Sigmoid colon (tissue), 3 donors: ENCODE results near the gene HNRNPDL.

Experiments
- CTCF ChIP-seq, 4 experiments: fragments of 450-650 bp in 3 of 4; fragments of 200-600 bp in 1 of 4; IDR thresholded peaks; one replicate each; pipeline ENCODE4 v1.5.1; 2016 to 2019; ENCODE audit warnings: antibody characterized with exemption in 4 of 4, mild to moderate bottlenecking in 3 of 4, moderate library complexity in 2 of 4
- POLR2A ChIP-seq, 2 donors: fragments of 450-650 bp; IDR thresholded peaks; one replicate each; pipeline ENCODE4 v1.6.1; 2016; ENCODE audit warnings: antibody characterized with exemption in 2 of 2, mild to moderate bottlenecking in 2 of 2, moderate library complexity in 2 of 2

- TF ChIP-seq POLR2A (IDR thresholded peaks at IDR 0.05) (no peak), CTCF (IDR thresholded peaks at IDR 0.05) (no peak)
Measured at GRCh38 chr4:82401600-82401999, 28.7 kb downstream of the HNRNPDL start.
